ENCODE data around the gene SLC9A9.

The SLC9A9 gene

GRCh38 chr3:143471705-143472104 lies 376.6 kb downstream of the SLC9A9 start:
- no peak for DNase-seq (ENCODE audit: low read depth)
- no peak overlapping the region for H3K4me3 ChIP-seq (ENCODE audit: low read depth, low read length)
- TF ChIP-seq CTCF (IDR thresholded peaks at IDR 0.05; ENCODE audit: low read depth, low read length, missing control alignments), result no peak

GRCh38 chr3:143469159-143469558 lies 379.1 kb downstream of the SLC9A9 start:
- no peak overlapping the region for H3K4me3 ChIP-seq (ENCODE audit: low read depth, low read length)
- no peak for DNase-seq (ENCODE audit: low read depth)
- no peak for TF ChIP-seq CTCF (IDR thresholded peaks at IDR 0.05; ENCODE audit: low read depth, low read length, missing control alignments)

GRCh38 chr3:143465666-143466065 lies 382.6 kb downstream of the SLC9A9 start:
- no peak overlapping the region for H3K4me3 ChIP-seq (ENCODE audit: low read depth, low read length)
- DNase-seq (ENCODE audit: low read depth), result no peak
- TF ChIP-seq CTCF (IDR thresholded peaks at IDR 0.05; ENCODE audit: low read depth, low read length, missing control alignments), result no peak

- no peak for TF ChIP-seq CTCF (IDR thresholded peaks at IDR 0.05; ENCODE audit: low read depth, low read length, missing control alignments)
- no peak for DNase-seq (ENCODE audit: low read depth)
- no peak overlapping the region for H3K4me3 ChIP-seq (ENCODE audit: low read depth, low read length)
Observed at GRCh38 chr3:143464850-143465249, 383.4 kb downstream of the SLC9A9 start.

GRCh38 chr3:143455480-143455879 lies 392.8 kb downstream of the SLC9A9 start:
- no peak for DNase-seq (ENCODE audit: low read depth)
- no peak for TF ChIP-seq CTCF (IDR thresholded peaks at IDR 0.05; ENCODE audit: low read depth, low read length, missing control alignments)
- H3K4me3 ChIP-seq (ENCODE audit: low read depth, low read length), result no peak overlapping the region

- no peak overlapping the region for H3K4me3 ChIP-seq (ENCODE audit: low read depth, low read length)
- no peak for DNase-seq (ENCODE audit: low read depth)
- TF ChIP-seq CTCF (IDR thresholded peaks at IDR 0.05; ENCODE audit: low read depth, low read length, missing control alignments), result no peak
Observed at GRCh38 chr3:143450632-143451031, 397.6 kb downstream of the SLC9A9 start.

- DNase-seq (ENCODE audit: low read depth), result no peak
- H3K4me3 ChIP-seq (ENCODE audit: low read depth, low read length), result no peak overlapping the region
- no peak for TF ChIP-seq CTCF (IDR thresholded peaks at IDR 0.05; ENCODE audit: low read depth, low read length, missing control alignments)
Observed at GRCh38 chr3:143447491-143447890, 400.8 kb downstream of the SLC9A9 start.
